GM18502 (cell line): Measurements from ENCODE around the gene CTTNBP2.

ENCODE experiments used
- ATAC-seq: cut with Tn5 transposase; IDR thresholded peaks from one replicate; pipeline ENCODE4 v1.9.1; 2021; ENCODE audit warnings: mild to moderate bottlenecking; ENCODE audit not compliant: unreplicated experiment, poor library complexity

The CTTNBP2 gene

DNA sequence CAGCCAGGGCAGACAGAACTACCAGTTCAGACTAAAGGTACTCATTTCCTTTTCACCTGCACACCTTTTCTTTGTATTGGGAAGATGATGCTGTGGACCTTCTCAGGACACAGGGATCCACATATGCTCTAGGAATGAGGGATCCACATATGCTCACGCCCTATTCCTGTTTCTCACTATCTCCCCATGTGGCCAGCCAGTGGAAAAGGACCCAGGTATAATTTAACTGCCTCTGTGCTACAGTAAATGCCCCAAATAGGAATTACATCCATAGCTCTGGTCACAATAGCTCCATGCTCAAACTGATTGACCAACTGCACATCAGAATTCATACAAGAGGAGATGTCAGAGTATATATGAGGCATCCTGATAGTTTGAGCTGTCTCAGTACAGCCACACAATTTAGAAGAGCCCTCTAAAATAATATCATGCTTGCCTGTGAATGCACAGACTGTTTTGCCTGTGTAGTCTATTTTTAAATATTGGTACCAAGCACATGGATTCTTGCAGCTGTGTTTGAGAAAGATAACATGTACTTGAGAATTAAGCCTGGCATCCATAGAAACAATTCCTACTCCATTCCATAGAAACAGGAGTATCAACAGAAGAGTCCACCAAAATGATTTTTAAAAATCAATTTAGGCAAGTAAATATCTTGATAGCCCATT, 43.7 kb downstream of the CTTNBP2 start:
- ATAC-seq, result no peak

DNA sequence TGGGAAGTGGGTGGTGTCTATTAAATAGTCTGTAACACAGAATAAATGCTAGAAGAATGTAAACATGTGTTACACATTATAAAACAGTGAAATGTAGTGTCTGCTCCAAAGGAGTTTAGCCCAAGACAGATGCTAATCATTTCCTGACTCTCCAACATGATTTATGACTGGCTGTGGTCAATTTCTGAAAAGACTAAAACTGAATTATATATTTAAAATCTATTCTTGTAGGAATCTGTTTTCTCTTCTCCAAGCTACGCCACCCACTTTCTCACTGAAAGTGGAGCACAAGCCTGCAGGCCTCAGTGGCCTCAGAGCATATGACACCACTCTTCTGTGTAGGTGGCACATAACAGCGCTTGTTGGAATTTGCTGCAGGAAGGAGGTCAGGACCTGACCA, 44.4 kb downstream of the CTTNBP2 start:
- ATAC-seq, result no peak

DNA sequence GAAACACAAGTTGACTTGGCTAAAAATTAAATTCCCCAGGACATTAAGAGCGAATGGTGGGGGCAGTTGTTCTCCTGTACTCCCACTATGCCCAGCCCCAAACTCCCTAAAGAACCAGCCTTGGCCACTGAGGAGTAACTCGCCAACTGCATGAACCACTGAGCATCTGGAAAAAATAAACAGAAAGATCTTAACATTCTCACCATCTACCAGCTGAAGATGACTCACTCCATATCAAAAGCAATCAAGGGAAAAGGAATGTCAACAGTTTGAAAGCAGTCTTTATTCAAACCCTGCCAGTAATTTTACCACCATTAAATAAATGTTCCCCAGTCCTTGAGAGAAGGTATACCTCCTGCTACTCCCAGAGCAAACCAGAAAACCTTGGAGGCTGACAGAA, 45.4 kb downstream of the CTTNBP2 start:
- ATAC-seq, result no peak

DNA sequence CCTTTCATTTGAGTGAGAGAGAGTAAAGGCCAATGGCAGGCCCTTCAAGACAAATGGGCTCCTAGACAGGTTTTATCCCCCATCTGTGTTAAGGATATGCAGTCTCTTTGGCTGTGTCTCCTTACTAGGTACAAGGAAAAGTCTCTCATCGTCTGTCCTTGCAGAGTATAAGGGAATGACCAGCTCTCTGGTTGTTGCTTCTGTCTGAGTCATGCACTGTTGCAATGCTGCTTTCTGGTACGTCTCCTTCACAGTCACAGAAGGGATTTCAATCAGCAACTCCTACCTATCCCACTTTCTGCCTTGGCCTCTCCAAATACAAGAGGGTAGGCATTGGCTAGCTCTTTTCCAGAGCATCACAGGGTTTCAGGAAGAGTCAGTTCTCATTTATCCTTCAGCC, 48.1 kb downstream of the CTTNBP2 start:
- no peak for ATAC-seq

DNA sequence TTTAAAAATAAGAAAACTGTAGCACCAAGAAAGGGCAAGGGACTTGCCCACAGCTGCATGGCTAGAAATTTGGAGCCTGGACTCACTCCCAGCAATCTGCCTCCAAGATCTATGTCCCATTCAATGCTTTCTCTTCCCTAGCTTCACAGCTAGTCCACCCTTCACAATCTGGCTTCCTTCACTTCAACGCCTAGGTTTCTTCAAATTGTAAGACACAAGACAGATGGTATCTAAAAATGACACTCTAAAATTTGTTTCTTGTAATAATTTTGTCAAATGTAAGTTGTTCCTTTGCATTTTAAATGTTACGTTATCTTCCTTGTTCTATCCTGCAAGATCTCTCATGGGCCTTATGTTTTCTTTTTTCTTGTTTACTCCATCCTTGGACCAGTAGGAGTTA, 48.6 kb downstream of the CTTNBP2 start:
- ATAC-seq, result no peak

DNA sequence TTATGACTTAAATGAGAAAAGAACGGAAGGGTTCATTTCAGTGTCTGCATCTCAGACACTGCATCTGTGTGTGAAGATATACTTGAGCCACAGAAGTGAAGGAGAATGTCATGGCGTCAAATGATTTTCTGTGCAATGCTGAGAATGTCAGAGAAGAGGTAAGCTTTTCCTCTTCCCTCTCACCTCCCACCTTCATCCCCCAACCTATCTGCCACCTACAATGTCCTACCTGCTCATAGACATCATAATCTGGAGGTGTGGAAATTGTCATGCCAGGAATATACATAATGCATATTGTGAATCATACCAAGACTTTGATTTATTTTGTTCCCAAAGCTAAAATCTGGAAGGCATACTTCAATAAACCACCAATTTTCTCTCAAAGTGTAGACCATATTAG, 53.7 kb downstream of the CTTNBP2 start:
- ATAC-seq, result no peak

DNA sequence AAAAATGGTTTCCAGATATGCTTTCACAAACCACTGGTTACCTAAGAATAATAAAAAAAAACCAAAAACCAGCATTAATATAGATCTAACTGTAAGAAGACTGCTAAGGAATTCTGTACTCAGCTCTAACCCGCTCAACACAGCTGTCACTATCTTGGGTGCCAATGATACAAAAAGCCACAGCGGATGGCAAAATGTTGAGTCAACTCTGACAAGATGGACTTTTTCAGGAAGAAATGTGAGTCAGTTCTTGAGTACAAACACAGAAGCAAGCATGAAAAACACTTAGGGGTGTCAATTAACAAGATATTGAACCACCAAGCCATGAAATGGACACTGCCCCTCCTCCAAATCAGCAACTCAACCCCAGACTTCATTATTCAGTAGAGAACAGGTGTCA, 55.0 kb downstream of the CTTNBP2 start:
- no peak for ATAC-seq

DNA sequence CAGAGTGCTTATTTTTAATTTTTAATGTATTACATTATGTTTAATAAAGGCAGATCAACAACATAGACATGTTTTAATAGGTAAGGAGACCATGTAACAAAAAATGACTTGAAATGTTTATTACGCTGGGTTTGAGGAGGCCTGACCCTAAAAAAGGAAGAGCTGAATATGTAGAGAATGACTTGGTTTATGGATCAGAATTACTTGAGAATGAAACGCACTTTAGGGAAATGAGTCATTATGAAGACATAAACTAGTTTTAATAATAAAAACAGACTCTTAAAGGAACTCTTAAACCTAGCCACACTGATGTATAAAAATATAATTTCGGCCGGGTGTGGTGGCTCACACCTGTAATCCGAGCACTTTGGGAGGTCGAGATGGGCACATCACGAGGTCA, 56.5 kb downstream of the CTTNBP2 start:
- ATAC-seq, result no peak

DNA sequence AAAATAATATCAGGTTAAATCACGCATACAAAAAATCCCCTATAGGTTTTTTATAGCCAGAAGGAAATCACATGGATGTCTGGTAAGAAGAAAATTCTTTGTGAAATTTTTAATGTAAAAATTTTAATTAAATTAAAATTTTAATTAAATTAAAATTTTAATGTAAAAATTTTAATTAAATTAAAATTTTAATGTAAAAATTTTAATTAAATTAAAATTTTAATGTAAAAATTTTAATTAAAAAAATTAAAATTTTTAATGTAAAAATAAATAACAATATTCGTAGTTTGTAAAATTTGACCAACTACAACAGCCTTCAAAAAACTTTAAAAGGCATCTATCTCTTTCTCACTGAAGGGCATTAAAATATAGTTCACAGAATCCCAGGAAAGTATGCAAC, 61.5 kb downstream of the CTTNBP2 start:
- ATAC-seq, result no peak

DNA sequence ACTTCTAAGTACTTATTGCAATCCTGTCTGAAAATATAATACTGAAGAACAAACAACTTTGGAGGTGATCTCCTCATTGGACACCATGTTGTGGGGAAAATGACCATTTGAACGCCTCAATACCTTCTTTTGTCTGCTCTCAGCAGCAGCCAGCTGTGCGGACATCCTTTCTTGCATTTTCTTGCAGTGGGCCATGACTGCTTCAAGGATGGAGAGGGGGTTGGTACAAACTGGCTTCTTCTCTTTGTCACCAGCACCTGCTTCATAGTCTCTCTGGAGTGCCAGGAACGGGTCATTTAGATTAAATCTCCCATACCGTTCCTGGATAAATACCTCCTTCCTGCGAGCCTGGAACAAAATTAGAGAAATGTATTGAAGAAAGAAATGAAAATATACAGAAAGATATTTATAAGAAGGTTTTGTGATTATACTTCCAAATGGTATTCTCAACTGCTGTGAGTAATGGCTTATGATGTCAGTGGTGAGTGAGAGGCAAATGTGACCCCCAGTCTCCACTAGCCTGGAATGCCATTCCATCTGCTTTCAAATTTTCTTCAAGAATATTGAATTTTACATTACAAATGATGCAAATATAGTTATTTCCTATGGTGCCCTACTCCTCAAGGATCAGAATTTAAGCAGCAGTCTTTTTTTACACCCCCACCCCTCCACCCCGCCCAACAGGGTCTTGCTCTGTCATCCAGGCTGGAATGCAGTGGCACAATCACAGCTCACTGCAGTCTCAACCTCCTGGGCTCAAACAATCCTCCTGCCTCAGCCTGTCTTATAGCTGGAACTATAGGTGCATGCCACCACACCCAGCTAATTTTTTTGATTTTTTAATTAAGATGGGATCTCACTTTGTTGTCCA, 62.4 kb downstream of the CTTNBP2 start:
- ATAC-seq, result no peak

DNA sequence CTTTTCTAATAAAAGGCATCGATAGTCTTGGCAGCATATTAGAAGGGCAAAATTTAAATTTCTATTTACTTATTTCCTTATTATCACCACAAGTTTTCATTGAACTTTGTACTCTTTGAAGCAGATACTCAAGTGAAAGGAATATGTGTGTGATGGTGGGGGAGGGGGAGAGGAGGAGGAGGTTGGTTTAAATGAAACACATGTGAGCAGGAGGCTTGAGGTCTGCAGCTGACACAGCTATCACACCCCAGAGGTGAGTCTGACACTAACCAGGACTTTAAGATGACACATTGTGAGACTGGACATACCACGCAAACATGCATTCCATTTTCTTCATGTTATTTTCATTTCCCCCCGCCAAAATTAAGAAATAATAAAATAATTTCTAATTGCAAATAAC, 63.3 kb downstream of the CTTNBP2 start:
- no peak for ATAC-seq

DNA sequence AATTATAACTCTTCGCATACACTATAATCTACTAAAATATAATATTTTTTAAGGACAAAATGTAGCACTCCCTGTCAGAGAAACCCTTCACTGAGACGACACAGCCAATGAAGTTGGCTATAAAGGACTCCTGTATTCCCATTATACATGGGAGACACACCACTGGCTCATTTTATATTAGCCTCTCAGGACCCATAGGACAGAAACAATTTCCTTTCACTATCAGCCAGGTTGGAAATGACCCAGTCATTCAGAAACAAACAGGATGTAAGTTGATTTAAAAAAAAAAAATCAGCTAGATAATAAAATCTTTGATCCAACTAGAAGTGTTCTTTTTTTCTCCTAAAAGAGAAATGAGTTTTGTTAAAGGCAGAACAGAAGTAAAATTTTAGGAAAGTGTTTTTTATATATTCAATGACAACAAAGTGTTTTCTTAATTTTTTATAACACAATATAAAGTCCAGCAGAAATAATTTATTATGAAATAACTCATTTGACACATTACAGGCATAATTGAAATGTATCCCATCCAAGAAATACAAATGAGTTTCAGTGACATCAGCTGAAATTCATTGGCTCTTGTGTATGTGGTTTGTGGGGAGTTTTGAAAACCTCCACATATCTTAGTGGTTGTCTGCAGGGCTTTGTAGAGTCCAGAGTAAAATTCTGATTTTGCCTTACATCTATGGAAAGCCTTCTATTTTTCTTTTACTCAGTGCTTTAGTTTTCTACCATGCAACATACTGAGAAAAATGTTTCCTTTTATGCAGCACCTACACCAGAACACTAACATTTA, 64.1 kb downstream of the CTTNBP2 start:
- ATAC-seq, result no peak

DNA sequence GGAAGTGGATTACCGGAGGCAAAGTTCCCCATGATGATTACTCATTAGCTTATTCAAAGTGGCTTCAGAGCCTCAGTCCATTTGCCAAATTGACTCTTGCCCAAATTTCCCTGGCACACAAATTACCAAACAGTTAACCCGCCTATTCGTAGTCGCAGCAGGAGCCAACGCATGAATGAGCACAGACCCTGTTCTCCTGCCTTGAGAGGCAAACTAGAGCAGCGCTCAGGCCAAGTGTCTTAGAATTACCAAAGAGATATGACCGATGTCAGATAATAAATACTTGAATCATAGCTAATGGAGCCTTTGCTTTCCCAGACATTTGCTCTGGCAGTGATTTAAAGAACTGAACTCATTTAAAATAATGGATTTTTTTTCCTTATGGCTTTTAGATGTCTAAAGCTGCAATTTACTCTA, 64.9 kb downstream of the CTTNBP2 start:
- ATAC-seq, result no peak

DNA sequence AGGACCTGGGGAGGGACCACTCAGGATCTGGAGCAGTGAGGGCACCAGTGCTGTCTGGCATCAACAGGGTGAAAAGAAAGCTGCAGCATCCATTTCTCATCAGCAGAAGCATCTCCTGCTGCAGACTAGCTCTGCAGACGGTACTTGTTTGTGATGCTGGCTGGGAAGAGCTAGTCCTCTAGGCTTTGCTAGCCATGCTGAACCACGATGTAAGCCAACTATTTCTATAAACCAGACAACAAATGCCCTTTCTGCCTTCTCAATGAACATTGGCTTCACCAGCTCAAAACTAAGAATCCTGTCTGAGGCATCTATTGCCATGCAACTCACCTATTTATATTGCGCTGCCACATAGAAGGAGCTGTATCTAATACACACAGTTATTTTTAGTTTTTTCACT, 65.6 kb downstream of the CTTNBP2 start:
- ATAC-seq, result no peak

DNA sequence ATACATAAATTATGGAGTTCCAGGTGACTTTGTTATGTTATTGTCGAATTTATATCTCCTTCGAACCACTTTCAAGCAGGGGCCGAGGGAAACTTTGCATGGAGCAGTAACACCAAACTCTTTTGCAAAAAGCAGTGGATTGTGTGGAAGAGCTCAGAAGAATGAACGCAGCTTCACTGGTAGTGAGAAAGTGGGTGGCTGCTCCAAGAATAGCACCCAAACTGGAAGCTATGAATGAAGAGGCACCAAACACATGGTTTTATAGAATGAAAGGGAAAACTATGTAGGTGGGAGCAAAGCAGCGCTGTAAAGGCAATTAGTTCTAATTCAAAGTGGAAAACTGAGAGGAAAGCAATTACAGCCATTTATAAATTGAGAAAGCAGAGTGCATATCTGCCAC, 67.2 kb downstream of the CTTNBP2 start:
- ATAC-seq, result no peak

DNA sequence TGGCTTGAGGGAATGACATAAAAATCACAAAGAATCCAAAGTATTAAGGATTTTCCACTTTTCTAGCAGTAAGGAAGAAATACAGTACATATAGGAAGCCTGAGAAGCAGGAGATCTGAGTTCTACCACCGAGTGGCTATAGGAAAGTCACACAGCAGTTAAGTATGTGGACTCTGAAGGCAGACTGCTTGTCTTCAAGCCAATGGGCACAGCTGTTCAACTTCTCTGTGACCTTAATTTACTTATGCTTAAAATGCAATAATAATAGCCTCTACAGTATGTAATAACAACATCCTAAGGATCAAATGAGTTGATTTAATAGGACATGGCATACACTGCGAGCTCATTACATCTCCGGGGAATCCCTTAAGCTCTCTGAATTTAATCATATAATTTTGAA, 68.0 kb downstream of the CTTNBP2 start:
- ATAC-seq, result no peak

DNA sequence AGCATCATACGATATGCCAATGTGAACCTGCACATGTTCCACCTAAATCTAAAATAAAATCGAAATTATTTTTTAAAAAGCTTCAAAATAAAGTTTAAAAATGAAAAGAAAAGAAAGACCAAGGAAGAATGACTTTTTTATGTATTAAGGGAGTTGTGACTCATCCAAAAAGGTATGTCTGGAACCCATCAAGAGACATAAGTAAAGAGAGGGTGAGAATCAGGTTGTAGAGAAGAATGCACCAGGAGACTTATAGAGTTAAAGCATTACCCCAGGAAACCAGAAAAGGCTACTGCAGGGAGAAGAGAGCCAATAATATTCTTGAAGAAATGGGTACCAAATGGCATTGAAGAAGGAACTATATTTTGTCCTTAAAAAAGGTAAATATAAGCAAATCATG, 69.8 kb downstream of the CTTNBP2 start:
- ATAC-seq, result no peak

DNA sequence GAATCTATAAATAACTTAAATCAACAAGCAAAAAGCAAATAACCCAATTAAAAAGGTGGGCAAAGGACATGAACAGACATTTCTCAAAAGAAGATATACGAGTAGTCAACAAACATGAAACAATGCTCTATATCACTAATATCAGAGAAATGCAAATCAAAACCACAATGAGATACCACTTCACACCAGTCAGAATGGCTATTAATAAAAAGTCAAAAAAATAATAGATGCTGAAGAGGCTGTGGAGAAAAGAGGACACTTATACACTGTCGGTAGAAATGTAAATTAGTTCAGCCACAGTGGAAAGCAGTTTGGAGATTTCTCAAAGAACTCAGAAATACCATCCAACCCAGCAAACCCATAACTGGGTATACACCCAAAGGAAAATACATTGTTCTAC, 70.6 kb downstream of the CTTNBP2 start:
- no peak for ATAC-seq

DNA sequence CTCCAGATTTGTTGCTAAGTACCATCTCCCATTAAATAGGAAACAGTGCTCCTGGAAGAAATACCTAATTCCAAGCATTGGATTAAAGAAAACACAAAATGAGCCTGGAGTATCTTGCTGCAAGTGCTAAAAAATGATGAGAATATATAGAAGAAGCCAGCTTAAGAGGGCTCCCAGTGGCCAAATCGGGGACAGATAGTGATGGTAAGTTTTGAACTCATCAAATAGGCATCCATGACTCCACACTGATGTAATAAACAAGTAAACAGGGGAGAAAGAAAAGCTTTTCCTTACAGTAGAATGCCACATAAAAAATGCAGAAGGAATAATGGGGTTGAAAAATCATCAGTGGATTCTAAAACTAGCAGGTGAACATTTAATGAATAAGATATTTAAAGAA, 72.4 kb downstream of the CTTNBP2 start:
- no peak for ATAC-seq

DNA sequence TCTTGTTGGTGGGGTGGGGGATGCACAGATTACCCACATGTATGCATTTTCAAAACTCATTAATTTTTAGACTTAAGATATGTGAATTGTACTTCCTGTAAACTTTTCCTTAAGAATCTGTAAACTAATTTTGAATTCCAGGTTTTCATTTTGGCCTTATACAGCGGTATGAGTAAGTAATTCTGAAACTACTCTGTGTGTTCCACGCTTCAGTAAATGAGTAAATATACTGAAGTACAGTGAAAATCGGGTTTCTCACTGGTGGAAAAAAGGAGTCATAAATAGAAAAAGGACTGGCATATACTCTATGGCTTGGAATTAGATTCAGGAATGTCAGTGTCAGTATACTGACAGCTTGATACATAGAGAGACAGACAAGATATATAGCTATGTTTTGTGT, 72.8 kb downstream of the CTTNBP2 start:
- ATAC-seq, result peak; percentile 51

DNA sequence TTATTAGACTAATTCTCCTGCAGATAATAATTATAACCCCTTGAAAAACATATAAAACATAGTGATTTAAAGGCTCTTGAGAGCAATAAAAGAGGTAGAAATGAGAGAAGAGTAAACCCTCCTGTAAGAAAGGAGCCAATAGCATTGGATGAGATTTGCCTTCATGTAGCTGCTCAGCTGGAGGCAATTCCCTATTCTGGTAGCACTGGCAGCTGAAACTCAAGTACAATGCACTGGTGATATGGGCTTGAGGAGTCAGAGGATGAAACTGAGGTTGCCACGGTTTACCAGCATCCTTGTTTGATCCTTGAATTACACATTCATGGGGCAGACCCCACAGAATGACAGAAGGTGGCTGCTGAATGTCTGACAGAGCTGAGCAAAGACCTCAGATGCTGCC, 76.4 kb downstream of the CTTNBP2 start:
- ATAC-seq, result no peak
